Inflammatory macrophage (primary cell): ENCODE results near the gene ELP1.
"Not testable (repeated sequence)": the region's sequence is repeated elsewhere in the genome, so short reads cannot be mapped to it uniquely, and the experiment has no call there.

ENCODE experiments used
- DNase-seq, 2 donors: peaks; one replicate each; pipeline ENCODE4 v3.0.0-alpha.2; 2020 to 2022
- total RNA-seq, 18 experiments: gene quantifications; one replicate each; lab custom pipeline; 2026; ENCODE audit warnings: mixed read lengths in 6 of 18, inconsistent platforms in 2 of 18; lab: John Stamatoyannopoulos, UW

ELP1 gene
- total RNA-seq = 22.2 to 73.4 (median 58.9) reads per million in 18 experiments

GRCh38 chr9:108933718-108934322 lies at the start of gene ELP1:
Gene ELP1 (minus strand): TSS chr9:108934124. CDS start chr9:108931146, 2,978 bp downstream.
- DNase-seq = peak; percentile 94 to 96

- no peak for DNase-seq
Measured at GRCh38 chr9:108980893-108981292, 47.0 kb upstream of the ELP1 start.

GRCh38 chr9:108978205-108978604 lies 44.3 kb upstream of the ELP1 start:
- no peak for DNase-seq

- DNase-seq = no peak
Measured at GRCh38 chr9:108973895-108974294, 40.0 kb upstream of the ELP1 start.

GRCh38 chr9:108972626-108973209 lies 38.8 kb upstream of the ELP1 start:
- DNase-seq = no peak

- DNase-seq = no peak
Measured at GRCh38 chr9:108972186-108972585, 38.3 kb upstream of the ELP1 start.

- not testable (repeated sequence) for DNase-seq
Measured at GRCh38 chr9:108971392-108971791, 37.5 kb upstream of the ELP1 start.

- DNase-seq = no peak
Measured at GRCh38 chr9:108967916-108968315, 34.0 kb upstream of the ELP1 start.

- DNase-seq = no peak
Measured at GRCh38 chr9:108963459-108964143, 29.7 kb upstream of the ELP1 start.

- no peak for DNase-seq
Measured at GRCh38 chr9:108961151-108961550, 27.2 kb upstream of the ELP1 start.

- no peak for DNase-seq
Measured at GRCh38 chr9:108960331-108960730, 26.4 kb upstream of the ELP1 start.

GRCh38 chr9:108956631-108957026 lies 22.7 kb upstream of the ELP1 start:
- no peak for DNase-seq

GRCh38 chr9:108956022-108956630 lies 22.2 kb upstream of the ELP1 start:
- DNase-seq = no peak

- peak; percentile 42 to 63 for DNase-seq
Measured at GRCh38 chr9:108953983-108954574, 20.2 kb upstream of the ELP1 start.

- no peak for DNase-seq
Measured at GRCh38 chr9:108951578-108951977, 17.7 kb upstream of the ELP1 start.

- DNase-seq = no peak
Measured at GRCh38 chr9:108950168-108950567, 16.2 kb upstream of the ELP1 start.

- no peak for DNase-seq
Measured at GRCh38 chr9:108939975-108940374, 6.1 kb upstream of the ELP1 start.

- no peak for DNase-seq
Measured at GRCh38 chr9:108937561-108938305, 3.8 kb upstream of the ELP1 start.

GRCh38 chr9:108934323-108934893 lies 484 bp upstream of the ELP1 start, which contains the start of gene ABITRAM:
Gene ABITRAM (plus strand): TSS chr9:108934400. CDS start chr9:108934487, 87 bp downstream.
- peak; percentile 76 to 92 for DNase-seq

GRCh38 chr9:108933231-108933717 lies 650 bp downstream of the ELP1 start:
- peak in 1 of 2 donors; percentile 5 for DNase-seq

GRCh38 chr9:108928386-108928785 lies 5.5 kb downstream of the ELP1 start:
- DNase-seq = no peak

GRCh38 chr9:108924466-108924865 lies 9.5 kb downstream of the ELP1 start:
- no peak for DNase-seq
